ENCODE measurements around the gene MTUS2. TPM values are rescaled to one million over a fixed set of nuclear protein-coding genes. Genes with fewer than 3 reads are reported as not detected.

Gene MTUS2
- total RNA-seq, 1 donor from 2014 or later = not detected

DNA sequence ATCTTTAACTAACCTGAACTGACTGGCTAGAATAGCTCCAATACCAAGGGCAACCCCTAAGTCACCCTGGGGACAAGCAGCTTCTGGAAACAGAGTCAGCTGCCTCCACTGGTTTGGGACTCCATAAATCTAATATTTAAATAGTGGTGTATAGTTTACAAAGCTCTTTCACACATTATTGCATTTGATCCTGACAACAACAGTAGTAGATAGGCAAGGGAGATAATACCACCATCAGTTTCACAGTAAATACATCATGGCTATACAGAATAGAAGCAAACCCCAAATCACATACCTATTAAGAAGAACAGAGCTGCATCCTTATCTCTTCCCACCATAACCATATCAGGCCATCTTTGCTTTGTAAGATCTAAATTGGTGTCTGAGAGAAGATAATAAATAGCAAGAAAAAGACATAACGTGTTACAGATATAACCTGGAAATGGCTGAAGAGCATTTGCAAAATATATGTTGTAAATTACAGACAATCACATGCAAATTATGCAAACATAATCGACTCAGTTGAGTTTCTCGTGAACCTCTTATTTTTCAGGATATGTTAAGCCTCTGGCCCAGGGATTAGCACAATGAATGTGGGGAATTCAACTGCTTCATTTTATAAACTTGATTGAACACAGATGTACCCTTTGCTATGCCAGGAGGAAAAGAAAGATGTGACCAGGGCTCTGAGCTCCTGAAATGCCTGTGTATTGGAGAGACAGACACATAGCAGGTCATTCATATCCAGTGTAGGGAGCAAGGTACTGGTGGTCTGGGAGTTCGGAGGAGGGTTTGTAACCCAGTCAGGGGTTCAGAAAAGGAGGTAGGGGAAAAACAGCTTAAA, 632.9 kb downstream of the MTUS2 start:
- Histone ChIP-seq H3K27me3 (ENCODE audit: control insufficient read depth, insufficient read depth, low read length) (peaks cover 6% of the 10 kb centered on the region), H3K4me3 (ENCODE audit: low read depth, low read length) (no peak overlapping the region), H3K36me3 (ENCODE audit: control insufficient read depth, insufficient read depth, low read length) (no peaks in the 10 kb centered on the region)
- no peak for FAIRE-seq
- no peak for DNase-seq (ENCODE audit: low read depth)
- TF ChIP-seq, protein P1, sequence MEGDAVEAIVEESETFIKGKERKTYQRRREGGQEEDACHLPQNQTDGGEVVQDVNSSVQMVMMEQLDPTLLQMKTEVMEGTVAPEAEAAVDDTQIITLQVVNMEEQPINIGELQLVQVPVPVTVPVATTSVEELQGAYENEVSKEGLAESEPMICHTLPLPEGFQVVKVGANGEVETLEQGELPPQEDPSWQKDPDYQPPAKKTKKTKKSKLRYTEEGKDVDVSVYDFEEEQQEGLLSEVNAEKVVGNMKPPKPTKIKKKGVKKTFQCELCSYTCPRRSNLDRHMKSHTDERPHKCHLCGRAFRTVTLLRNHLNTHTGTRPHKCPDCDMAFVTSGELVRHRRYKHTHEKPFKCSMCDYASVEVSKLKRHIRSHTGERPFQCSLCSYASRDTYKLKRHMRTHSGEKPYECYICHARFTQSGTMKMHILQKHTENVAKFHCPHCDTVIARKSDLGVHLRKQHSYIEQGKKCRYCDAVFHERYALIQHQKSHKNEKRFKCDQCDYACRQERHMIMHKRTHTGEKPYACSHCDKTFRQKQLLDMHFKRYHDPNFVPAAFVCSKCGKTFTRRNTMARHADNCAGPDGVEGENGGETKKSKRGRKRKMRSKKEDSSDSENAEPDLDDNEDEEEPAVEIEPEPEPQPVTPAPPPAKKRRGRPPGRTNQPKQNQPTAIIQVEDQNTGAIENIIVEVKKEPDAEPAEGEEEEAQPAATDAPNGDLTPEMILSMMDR (IDR thresholded peaks at IDR 0.05; ENCODE audit: insufficient read depth, low read length, severe bottlenecking) = no peak

DNA sequence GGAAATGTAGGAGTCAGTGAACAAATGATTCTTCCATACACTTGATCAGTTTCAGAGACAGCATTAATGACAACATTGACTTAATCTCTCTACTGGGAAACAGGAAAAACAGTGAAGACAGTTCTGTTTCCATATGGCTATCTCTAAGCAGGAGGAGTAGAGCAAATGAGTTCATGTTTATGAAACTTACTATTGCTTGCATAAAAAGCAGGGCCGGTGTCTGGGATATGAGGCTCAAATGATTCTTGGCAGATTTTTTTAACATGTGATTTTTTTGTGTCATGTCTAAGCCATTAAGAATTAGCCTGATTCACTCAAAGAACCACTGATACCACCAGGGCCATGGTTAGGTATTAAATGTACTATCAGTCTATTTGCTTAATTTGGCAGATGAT, 633.5 kb downstream of the MTUS2 start:
- Histone ChIP-seq H3K4me3 (ENCODE audit: low read depth, low read length) (no peak overlapping the region), H3K36me3 (ENCODE audit: control insufficient read depth, insufficient read depth, low read length) (no peaks in the 10 kb centered on the region), H3K27me3 (ENCODE audit: control insufficient read depth, insufficient read depth, low read length) (peaks cover 2% of the 10 kb centered on the region)
- TF ChIP-seq, protein P1 (IDR thresholded peaks at IDR 0.05; ENCODE audit: insufficient read depth, low read length, severe bottlenecking) = no peak
- FAIRE-seq (no peak), DNase-seq (ENCODE audit: low read depth) (no peak)

DNA sequence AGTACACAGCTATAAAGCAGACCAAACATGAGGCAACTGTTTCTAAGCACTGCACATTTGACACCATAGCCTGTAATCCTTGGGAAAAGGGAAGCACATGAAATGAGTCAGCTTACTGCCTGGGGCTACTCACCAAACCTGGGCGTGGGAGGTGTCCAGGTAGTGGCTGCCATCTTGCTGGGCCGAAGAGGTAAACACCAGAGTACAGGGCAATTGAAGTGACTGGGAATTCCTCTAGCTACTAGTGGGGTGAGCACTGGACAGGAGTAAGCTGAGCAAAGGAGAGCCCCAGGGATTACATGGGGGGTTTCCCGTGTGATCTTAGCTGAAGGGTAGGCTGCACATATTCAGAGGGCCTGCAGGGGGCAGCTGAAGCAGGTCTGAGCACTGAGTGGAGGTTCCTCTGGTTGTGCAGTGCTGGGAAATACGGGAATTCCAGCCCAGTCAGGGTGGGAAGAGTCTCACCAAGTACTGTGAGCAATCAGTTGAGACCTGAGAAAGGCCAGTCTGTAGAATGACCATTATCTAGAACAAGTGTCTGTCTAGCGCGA, 634.9 kb downstream of the MTUS2 start:
- peaks cover 2% of the 10 kb centered on the region for H3K27me3 ChIP-seq (ENCODE audit: control insufficient read depth, insufficient read depth, low read length)
- DNase-seq (ENCODE audit: low read depth) = peak; percentile 95
- TF ChIP-seq, protein P1 (IDR thresholded peaks at IDR 0.05; ENCODE audit: insufficient read depth, low read length, severe bottlenecking) = peak; percentile 39
- H3K4me3 ChIP-seq (ENCODE audit: low read depth, low read length) = no peak overlapping the region
- no peaks in the 10 kb centered on the region for H3K36me3 ChIP-seq (ENCODE audit: control insufficient read depth, insufficient read depth, low read length)
- FAIRE-seq = peak; percentile 94

DNA sequence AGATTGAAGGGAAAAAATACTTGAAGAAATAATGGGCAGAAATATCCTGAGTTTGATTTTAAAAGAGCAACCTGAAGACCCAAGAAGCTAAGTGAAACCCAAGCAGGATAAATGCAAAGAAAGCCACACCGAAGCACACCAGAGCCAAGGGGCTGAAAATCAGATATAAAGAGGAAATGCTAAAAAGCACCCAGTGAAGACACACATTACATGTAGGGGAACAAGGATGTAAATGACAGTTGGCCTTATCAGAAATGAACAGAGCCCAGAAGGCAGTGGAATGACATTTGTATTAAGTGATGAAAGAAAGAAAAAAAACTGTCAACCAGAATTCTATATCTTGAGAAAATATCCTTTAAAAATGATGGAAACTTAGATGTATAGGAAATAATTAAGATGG, 636.3 kb downstream of the MTUS2 start:
- TF ChIP-seq, protein P1 (IDR thresholded peaks at IDR 0.05; ENCODE audit: insufficient read depth, low read length, severe bottlenecking) = no peak
- Histone ChIP-seq H3K27me3 (ENCODE audit: control insufficient read depth, insufficient read depth, low read length) (no peaks in the 10 kb centered on the region), H3K4me3 (ENCODE audit: low read depth, low read length) (no peak overlapping the region), H3K36me3 (ENCODE audit: control insufficient read depth, insufficient read depth, low read length) (no peaks in the 10 kb centered on the region)
- DNase-seq (ENCODE audit: low read depth) (no peak), FAIRE-seq (no peak)

DNA sequence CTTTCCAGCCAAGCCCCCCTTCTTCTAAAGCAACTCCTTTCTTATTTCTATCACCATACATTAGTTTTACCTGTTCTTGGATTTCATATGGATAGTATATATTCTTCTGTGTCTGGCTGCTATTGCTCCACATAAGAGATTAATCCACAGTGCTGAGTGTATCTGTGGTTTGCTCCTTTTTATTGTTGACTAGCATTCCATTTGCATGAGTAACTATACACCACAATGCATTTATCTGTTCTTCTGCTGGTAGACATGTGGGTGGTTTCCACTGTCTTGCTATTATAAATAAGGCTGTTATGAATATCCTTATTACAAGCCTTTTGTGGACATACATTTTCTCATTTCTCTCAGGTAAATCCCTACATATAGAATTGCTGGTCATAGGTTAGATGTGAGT, 637.2 kb downstream of the MTUS2 start:
- FAIRE-seq (no peak), DNase-seq (ENCODE audit: low read depth) (peak; percentile 96)
- H3K4me3 ChIP-seq (ENCODE audit: low read depth, low read length) = no peak overlapping the region
- TF ChIP-seq, protein P1 (IDR thresholded peaks at IDR 0.05; ENCODE audit: insufficient read depth, low read length, severe bottlenecking) = no peak
- no peaks in the 10 kb centered on the region for H3K36me3 ChIP-seq (ENCODE audit: control insufficient read depth, insufficient read depth, low read length)
- H3K27me3 ChIP-seq (ENCODE audit: control insufficient read depth, insufficient read depth, low read length) = no peaks in the 10 kb centered on the region

All from bronchial epithelial cell (primary cell).